BLaER1 treated with 17β-estradiol and CSF1 and Interleukin-3, amounts not matched to agents 10 nM and 100 nM (cell line): ENCODE measurements around the gene DDX47.
"Not testable (repeated sequence)": the region's sequence is repeated elsewhere in the genome, so short reads cannot be mapped to it uniquely, and the experiment has no call there.

Source experiments
- H3K27ac ChIP-seq, 11 experiments: shearing (Covaris generic); formaldehyde crosslinking; 2 replicates each; pipeline ENCODE4 v1.8.1; 2022
- H3K27me3 ChIP-seq, 11 experiments: shearing (Covaris generic); formaldehyde crosslinking; 2 replicates each; pipeline ENCODE4 v1.8.1; 2022
- H3K36me3 ChIP-seq, 11 experiments: shearing (Covaris generic); formaldehyde crosslinking; 2 replicates each; pipeline ENCODE4 v1.8.1; 2022
- H3K4me1 ChIP-seq, 10 experiments: shearing (Covaris generic); formaldehyde crosslinking; 2 replicates each; pipeline ENCODE4 v1.8.1; 2022
- H3K4me2 ChIP-seq, 11 experiments: shearing (Covaris generic); formaldehyde crosslinking; 2 replicates each; pipeline ENCODE4 v1.8.1; 2022
- H3K4me3 ChIP-seq, 10 experiments: shearing (Covaris generic); formaldehyde crosslinking; 2 replicates each; pipeline ENCODE4 v1.8.1; 2022
- H3K9ac ChIP-seq, 11 experiments: shearing (Covaris generic); formaldehyde crosslinking; 2 replicates each; pipeline ENCODE4 v1.8.1; 2022
- H3K9me3 ChIP-seq, 11 experiments: shearing (Covaris generic); formaldehyde crosslinking; replicated peaks in 1 of 11; 2 replicates each; pipeline ENCODE4 v1.8.1; 2022
- H4K20me1 ChIP-seq, 11 experiments: shearing (Covaris generic); formaldehyde crosslinking; 2 replicates each; pipeline ENCODE4 v1.8.1; 2022
- Cebpa-rat ChIP-seq, 11 experiments: shearing (Covaris generic); IDR thresholded peaks; 2 replicates each; pipeline ENCODE4 v1.8.1; 2022

Gene DDX47

DNA sequence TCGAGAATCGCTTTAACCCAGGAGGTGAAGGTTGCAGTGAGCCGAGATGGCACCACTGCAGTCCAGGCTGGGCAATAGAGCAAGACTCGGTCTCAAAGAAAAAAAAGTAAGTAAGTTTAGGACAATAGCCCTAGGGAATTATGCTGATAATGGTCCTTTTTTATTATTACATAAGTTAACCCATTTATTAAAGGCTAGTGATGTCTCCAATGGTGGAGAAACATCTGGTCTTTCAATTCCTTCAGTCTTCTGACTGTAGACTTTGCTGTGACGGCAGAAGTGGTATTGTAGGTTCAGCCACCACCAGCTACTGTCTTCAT, 27.4 kb downstream of the DDX47 start:
- H3K4me1 ChIP-seq, result peaks cover 0 to 4% (median 0%) of the 10 kb centered on the region in 10 experiments; a peak in 2 of 20 replicates
- H3K9me3 ChIP-seq, result no peaks in the 10 kb centered on the region
- H3K27ac ChIP-seq, result no peak overlapping the region
- H3K9ac ChIP-seq, result no peak overlapping the region
- TF ChIP-seq Cebpa-rat (IDR thresholded peaks at IDR 0.05), result no peak
- no peaks in the 10 kb centered on the region for H4K20me1 ChIP-seq
- no peaks in the 10 kb centered on the region for H3K27me3 ChIP-seq
- H3K4me3 ChIP-seq, result no peak overlapping the region
- H3K36me3 ChIP-seq, result peaks cover 0 to 24% (median 11%) of the 10 kb centered on the region in 11 experiments; a peak in 11 of 22 replicates
- H3K4me2 ChIP-seq, result no peak overlapping the region

DNA sequence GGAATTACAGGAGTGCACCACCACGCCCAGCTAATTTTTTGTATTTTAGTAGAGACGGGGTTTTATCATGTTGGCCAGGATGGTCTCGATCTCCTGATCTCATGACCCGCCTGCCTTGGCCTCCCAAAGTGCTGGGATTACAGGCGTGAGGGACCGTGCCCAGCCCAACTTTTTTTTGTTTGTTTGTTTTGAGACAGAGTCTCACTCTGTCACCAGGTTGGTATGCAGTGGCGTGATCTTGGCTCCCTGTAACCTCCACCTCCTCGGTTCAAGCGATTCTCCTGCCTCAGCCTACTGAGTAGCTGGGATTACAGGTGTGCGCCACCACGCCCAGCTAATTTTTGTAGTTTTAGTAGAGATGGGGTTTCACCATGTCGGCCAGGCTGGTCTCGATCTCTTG, 28.3 kb downstream of the DDX47 start:
- H3K9ac ChIP-seq, H3K4me3 ChIP-seq, H3K27ac ChIP-seq, H3K27me3 ChIP-seq, H3K4me2 ChIP-seq, H4K20me1 ChIP-seq, H3K4me1 ChIP-seq, H3K9me3 ChIP-seq: not testable (repeated sequence)
- H3K36me3 ChIP-seq, result peaks cover 0 to 19% (median 8%) of the 10 kb centered on the region in 11 experiments; a peak in 7 of 22 replicates

GRCh38 chr12:12845794-12846243, 32.7 kb downstream of the DDX47 start:
- peaks cover 4 to 13% (median 8%) of the 10 kb centered on the region in 11 experiments for H3K9me3 ChIP-seq
- no peaks in the 10 kb centered on the region for H3K27me3 ChIP-seq
- H3K27ac ChIP-seq, result no peak overlapping the region
- H4K20me1 ChIP-seq, result no peaks in the 10 kb centered on the region
- H3K4me2 ChIP-seq, result no peak overlapping the region
- H3K4me1 ChIP-seq, result no peaks in the 10 kb centered on the region
- H3K9ac ChIP-seq, result no peak overlapping the region
- peaks cover 0 to 30% (median 7%) of the 10 kb centered on the region in 11 experiments; a peak in 11 of 22 replicates for H3K36me3 ChIP-seq
- no peak overlapping the region for H3K4me3 ChIP-seq
- no peak for TF ChIP-seq Cebpa-rat (IDR thresholded peaks at IDR 0.05)

GRCh38 chr12:12846780-12847179, 33.6 kb downstream of the DDX47 start:
- not testable (repeated sequence) for H3K9ac ChIP-seq, H3K27ac ChIP-seq, H3K27me3 ChIP-seq, H3K4me1 ChIP-seq, H4K20me1 ChIP-seq, H3K4me2 ChIP-seq, H3K4me3 ChIP-seq
- Histone ChIP-seq H3K9me3 (peaks cover 12 to 23% (median 16%) of the 10 kb centered on the region in 11 experiments), H3K36me3 (peaks cover 0 to 31% (median 15%) of the 10 kb centered on the region in 11 experiments; a peak in 12 of 22 replicates)

DNA sequence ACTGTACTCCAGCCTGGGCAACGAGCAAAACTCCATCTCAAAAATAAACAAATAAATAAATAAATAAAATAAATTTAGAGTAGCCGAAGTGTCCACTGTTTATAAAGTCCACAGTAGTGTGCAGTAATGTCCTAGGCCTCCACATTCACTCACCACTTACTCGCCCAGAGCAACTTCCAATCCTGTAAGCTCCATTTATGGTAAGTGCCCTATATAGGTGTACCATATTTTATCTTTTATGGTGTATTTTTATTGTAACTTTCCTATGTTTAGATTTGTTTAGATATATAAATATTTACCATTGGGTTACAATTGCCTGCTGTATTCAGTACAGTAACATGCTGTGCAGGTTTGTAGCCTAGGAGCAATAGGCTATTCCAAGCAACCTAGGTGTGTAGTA, 40.3 kb downstream of the DDX47 start:
- H3K4me3 ChIP-seq, result no peak overlapping the region
- TF ChIP-seq Cebpa-rat (IDR thresholded peaks at IDR 0.05), result no peak
- H3K4me1 ChIP-seq, result no peaks in the 10 kb centered on the region
- H3K9me3 ChIP-seq, result peaks cover 12 to 23% (median 16%) of the 10 kb centered on the region in 11 experiments
- H3K36me3 ChIP-seq, result peaks cover 0 to 24% (median 11%) of the 10 kb centered on the region in 11 experiments; a peak in 13 of 22 replicates
- H3K9ac ChIP-seq, result no peak overlapping the region
- no peaks in the 10 kb centered on the region for H4K20me1 ChIP-seq
- H3K4me2 ChIP-seq, result no peak overlapping the region
- no peaks in the 10 kb centered on the region for H3K27me3 ChIP-seq
- no peak overlapping the region for H3K27ac ChIP-seq

- Histone ChIP-seq H3K4me1 (no peaks in the 10 kb centered on the region), H3K9me3 (peaks cover 0 to 6% (median 0%) of the 10 kb centered on the region in 11 experiments; a peak in 4 of 22 replicates), H3K36me3 (peaks cover 0 to 32% (median 10%) of the 10 kb centered on the region in 11 experiments; a peak in 7 of 22 replicates), H3K4me3 (no peak overlapping the region), H3K27me3 (no peaks in the 10 kb centered on the region), H3K27ac (no peak overlapping the region), H4K20me1 (no peaks in the 10 kb centered on the region), H3K9ac (no peak overlapping the region), H3K4me2 (no peak overlapping the region)
- no peak for TF ChIP-seq Cebpa-rat (IDR thresholded peaks at IDR 0.05)
Measured at GRCh38 chr12:12859690-12860089, 46.5 kb downstream of the DDX47 start.

- Histone ChIP-seq H3K9me3 (peaks cover 0 to 6% (median 0%) of the 10 kb centered on the region in 11 experiments; a peak in 3 of 22 replicates), H3K9ac (no peak overlapping the region), H4K20me1 (no peaks in the 10 kb centered on the region), H3K36me3 (peaks cover 0 to 32% (median 11%) of the 10 kb centered on the region in 11 experiments; a peak in 7 of 22 replicates), H3K27ac (no peak overlapping the region), H3K4me3 (no peak overlapping the region), H3K27me3 (no peaks in the 10 kb centered on the region), H3K4me2 (no peak overlapping the region), H3K4me1 (no peaks in the 10 kb centered on the region)
- no peak for TF ChIP-seq Cebpa-rat (IDR thresholded peaks at IDR 0.05)
Measured at GRCh38 chr12:12864243-12864642, 51.1 kb downstream of the DDX47 start.

- Histone ChIP-seq H3K9ac (no peak overlapping the region), H3K4me1 (peaks cover 0 to 11% (median 6%) of the 10 kb centered on the region in 10 experiments; a peak in 8 of 20 replicates), H3K4me2 (no peak overlapping the region), H3K36me3 (peaks cover 0 to 9% (median 5%) of the 10 kb centered on the region in 11 experiments; a peak in 4 of 22 replicates), H3K9me3 (peaks cover 0 to 6% (median 0%) of the 10 kb centered on the region in 11 experiments; a peak in 3 of 22 replicates), H3K27ac (no peak overlapping the region), H3K4me3 (no peak overlapping the region), H3K27me3 (no peaks in the 10 kb centered on the region), H4K20me1 (no peaks in the 10 kb centered on the region)
- no peak for TF ChIP-seq Cebpa-rat (IDR thresholded peaks at IDR 0.05)
Measured at GRCh38 chr12:12868477-12869235, 55.5 kb downstream of the DDX47 start.

DNA sequence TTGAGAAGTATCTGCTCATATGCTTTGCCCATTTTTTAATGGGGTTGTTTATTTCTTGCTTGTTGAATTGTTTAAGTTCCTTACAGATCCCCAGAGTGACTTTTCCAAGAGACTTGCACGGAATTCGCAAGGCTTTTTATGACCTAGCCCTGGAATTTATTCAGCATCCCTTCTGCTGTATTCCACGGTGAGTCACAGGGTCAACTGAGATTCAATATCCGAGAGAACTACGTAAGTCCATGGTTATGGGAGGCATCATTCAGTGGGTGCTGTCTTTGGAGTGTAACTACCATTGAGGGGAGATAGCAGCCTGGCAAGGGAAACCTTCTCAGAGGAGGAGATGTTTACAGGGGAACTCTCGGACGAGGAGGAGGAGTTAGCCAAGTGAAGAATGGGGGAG, 57.3 kb downstream of the DDX47 start:
- H3K27ac ChIP-seq, result no peak overlapping the region
- H3K36me3 ChIP-seq, result peaks cover 0 to 9% (median 0%) of the 10 kb centered on the region in 11 experiments; a peak in 1 of 22 replicates
- H3K4me2 ChIP-seq, result no peak overlapping the region
- no peak overlapping the region for H3K9ac ChIP-seq
- TF ChIP-seq Cebpa-rat (IDR thresholded peaks at IDR 0.05), result no peak
- no peaks in the 10 kb centered on the region for H4K20me1 ChIP-seq
- H3K4me3 ChIP-seq, result no peak overlapping the region
- no peaks in the 10 kb centered on the region for H3K9me3 ChIP-seq
- peaks cover 0 to 24% (median 13%) of the 10 kb centered on the region in 10 experiments; a peak in 12 of 20 replicates for H3K4me1 ChIP-seq
- H3K27me3 ChIP-seq, result no peaks in the 10 kb centered on the region
